Dedifferentiated amniotic fluid mesenchymal stem cell (primary cell): ENCODE results near the gene CPSF6.
"Not testable (repeated sequence)": the region's sequence is repeated elsewhere in the genome, so short reads cannot be mapped to it uniquely, and the experiment has no call there.

Experiments used
- DNase-seq: peaks from one replicate; pipeline ENCODE4 v3.0.0-alpha.2; 2016; ENCODE audit errors: extremely low spot score

The CPSF6 gene

DNA sequence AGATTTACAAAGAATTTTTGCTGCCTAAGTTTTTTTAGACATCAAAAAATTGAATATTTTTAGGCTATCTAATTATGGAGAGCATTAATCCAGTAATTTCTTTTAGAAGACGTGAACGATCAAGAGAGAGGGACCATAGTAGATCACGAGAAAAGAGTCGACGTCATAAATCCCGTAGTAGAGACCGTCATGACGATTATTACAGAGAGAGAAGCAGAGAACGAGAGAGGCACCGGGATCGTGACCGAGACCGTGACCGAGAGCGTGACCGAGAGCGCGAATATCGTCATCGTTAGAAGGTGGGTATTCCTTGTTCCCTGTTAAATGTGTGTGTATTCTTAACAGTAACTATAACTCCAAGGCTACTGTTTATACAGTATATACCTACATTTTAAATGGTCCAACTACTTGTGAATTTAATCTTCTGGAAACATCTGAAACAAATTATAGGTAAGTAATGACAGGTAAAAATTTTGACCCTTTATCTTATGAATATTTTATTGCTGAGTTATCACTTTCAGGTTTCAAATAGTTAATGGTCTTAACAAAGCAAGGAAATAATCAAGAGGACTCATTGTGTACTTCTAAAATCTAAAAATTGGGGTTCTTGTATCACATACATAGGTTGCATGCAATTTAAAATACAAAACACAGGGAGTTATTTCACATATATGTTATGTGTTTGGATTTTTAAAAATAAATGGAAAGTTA, 23.1 kb downstream of the CPSF6 start:
- no peak for DNase-seq

DNA sequence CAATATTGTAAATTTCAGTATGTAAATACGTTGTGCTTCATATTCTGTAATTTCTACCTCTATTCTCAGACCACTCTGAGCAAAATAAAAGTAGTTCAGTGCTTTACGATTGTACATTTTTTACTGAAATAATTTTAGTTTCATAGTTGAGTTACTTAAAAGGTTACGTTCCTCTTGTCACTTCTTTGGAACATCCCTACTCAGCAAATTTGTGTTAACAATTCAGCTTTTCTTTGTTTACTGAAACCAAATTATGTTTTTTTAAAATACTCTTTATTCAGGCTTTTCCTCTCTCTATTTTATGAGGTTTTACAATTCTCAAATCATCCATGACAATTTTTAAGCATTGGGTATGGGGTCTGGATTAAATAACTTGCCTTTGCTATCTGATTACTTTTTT, 25.8 kb downstream of the CPSF6 start:
- no peak for DNase-seq

DNA sequence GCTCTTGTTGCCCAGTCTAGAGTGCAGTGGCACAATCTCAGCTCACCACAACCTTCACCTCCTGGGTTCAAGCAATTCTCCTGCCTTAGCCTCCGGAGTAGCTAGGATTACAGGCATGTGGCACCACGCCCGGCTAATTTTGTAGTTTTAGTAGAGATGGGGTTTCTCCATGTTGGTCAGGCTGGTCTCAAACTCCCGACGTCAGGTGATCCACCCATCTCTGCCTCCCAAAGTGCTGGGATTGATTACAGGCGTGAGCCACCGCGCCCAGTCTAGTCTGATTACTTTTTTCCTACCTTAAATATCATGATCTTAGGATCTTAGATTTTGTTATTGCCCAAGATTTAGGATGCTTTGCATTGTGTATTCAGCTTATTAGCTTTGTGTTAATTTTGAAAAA, 26.3 kb downstream of the CPSF6 start:
- DNase-seq: not testable (repeated sequence)

DNA sequence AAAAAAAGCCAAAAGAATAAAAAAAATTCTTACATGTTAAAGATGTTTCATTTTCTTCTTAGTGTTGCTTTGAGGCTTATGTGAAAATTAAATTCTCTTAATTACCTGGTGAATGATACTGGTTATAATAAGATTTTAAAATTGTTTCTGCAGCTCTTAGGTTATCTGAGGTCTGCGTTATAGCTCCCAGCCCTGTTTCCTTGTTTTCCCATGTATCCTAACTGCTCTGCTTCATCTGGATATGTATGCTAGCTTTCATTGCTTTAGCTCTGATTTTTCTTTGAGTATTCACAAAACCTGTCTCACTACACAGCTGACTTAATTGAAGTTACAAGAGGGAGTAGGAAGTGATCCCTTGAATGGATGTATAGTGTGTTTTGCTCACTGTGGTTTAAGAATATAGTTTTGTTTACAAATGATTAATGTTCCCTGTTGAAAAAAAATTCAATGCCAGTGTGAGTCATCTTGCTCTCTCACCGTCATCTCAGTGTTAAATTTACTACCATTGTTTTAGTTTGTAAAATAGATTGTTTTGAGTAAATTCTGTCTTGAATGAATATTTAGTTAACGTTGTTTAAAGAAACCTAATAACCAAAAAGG, 26.8 kb downstream of the CPSF6 start:
- DNase-seq: no peak

DNA sequence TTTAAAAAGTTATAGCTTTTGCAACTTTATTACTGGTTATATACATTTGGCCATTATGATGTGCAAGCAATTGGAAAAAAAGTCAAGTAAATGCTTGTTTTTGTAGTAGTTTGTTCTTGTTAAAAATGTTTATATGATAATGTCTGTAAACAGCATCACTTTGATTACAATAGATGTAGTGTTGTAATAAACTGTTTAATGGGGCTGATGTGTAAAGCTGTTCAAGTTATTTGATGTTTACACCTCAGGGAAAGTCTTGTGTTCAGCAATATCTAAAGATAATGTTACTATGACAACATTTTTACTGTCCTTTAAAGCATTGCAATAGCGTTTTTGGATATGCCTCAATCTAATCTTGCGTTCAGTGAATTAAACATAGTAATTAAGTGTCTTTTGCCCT, 30.4 kb downstream of the CPSF6 start:
- no peak for DNase-seq

DNA sequence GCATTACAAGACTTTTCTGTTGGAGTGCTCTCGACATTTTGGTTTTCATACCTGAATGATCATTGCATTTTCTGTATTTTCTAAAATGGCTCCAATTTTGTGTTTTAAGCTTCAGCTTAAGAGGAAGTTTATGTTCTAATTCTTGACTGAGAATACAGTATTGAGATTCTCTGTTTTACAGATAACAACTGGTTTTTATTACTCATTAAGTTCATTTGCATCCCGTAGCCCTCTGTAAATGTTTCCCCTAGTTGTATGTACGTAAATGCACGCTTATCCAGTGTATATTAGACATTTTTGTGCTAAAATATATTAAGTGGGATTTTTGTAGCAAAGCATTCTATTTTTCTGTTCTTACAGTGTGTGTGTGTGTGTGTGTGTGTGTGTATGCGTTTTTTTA, 33.1 kb downstream of the CPSF6 start:
- DNase-seq: no peak

DNA sequence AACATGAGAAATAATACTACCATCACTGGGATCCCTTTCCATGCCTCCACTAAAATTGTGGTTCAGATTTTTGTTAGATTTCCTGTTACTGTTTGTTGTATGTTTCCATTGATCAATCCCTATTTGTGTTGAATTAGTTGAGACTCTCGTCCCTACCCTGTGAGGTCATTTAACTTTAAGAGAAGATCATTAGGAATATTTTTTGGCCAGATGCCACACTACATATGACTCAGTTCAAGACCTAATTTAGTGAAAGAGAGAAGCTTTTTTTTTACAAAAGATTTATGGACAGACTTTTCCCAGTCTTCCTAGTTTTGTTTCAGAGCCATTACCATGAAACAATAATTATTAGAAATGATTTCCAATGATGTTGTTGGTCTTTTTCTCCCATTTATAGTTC, 35.5 kb downstream of the CPSF6 start:
- no peak for DNase-seq

DNA sequence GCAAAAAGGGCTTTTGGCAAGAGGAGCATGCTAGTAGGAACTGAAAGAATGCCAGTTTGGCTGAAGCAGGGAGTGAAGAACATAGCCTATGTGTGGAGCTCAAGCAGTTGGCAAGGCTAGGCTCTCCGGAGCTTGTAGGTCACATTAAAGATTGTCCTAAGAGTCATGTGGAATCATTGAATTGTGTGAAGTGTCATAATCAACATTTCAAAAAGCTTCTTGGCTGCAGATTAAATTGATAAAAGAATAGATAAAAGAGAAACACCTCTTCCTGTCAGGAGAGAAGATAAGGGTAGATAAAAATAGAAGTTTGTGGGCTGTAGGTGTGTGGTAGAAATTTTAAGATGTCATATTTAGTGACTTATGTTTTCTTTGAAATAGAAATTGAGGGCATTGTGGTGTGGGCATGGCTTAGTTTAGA, 36.1 kb downstream of the CPSF6 start:
- no peak for DNase-seq

DNA sequence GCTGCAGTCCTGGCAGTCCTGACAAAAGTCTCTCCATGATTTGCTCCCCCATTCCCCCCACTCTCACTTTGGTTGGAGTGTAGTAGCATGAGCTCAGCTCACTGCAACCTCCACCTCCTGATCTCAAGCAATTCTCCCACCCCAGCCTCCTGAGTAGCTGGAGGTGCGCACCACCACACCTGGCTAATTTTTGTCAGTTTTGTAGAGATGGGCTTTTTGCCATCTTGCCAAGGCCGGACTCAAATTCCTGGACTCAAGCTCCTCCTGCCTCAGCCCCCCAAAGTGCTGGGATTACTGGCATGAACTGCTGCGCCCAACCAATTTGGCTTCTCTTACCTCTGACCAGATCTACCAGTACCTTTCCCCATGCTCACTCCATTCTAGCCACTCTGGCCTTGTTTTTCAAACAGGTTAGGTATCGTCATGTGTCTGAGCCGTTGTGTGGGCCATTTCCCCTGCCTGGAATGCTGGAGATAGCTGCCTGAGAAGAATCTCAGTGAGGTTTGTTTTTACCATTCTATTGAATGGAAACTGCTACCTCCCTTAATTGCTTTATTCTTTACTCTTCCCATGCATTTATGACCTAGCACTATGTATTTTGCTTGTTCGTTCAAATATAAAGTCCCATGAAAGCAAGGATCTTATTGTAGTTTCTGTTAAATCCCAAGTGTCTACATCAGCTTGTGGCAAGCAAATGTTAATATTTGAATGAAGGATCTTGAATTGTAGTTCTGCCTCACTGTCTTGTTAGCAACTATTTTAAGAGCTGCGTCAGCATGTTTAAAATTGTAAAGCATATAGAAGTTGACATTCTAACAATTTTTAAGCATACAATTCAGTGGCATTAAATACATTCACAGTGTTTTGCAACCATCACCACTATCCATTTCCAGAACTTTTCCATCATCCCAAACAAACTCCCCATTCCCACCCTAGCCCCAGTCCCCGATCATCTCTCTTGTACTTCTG, 39.7 kb downstream of the CPSF6 start:
- no peak for DNase-seq

DNA sequence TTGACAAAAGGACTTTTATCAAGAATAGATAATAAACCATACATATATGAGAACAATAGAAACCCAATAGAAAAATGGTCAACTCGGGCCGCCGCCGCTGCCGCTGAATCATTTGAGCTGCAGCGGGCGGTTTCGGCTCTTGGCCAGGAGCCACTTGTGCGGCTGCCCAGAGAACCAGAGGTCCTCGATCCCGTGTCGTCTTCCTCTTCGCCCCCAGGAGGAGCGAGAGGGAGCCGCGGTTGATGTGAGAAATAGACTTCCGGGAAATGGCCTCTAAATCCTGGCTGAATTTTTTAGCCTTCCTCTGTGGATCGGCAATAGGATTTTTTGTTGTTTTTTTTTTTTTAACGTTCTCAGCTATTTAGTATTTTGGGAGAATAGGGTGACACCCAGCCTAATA, 44.8 kb downstream of the CPSF6 start:
- DNase-seq: peak; percentile 49

DNA sequence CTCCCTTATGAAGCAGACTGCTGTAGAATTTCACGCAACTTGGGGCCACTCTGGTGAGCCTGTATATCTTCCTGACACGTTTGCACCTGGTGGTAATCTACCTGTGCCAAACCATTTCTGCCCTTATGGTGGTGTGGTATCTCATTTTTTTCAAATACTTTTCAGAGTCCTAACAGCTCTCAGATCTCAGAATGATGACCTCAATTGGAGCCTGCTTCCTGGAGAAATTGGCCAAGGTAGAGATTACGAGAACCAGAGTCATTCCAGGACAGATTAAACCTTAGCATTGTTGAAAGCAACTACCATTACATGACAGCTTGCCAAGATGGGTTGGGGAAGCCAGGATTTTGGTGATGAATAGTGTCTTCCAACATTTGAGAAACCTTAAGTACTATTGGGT, 48.2 kb downstream of the CPSF6 start:
- no peak for DNase-seq

DNA sequence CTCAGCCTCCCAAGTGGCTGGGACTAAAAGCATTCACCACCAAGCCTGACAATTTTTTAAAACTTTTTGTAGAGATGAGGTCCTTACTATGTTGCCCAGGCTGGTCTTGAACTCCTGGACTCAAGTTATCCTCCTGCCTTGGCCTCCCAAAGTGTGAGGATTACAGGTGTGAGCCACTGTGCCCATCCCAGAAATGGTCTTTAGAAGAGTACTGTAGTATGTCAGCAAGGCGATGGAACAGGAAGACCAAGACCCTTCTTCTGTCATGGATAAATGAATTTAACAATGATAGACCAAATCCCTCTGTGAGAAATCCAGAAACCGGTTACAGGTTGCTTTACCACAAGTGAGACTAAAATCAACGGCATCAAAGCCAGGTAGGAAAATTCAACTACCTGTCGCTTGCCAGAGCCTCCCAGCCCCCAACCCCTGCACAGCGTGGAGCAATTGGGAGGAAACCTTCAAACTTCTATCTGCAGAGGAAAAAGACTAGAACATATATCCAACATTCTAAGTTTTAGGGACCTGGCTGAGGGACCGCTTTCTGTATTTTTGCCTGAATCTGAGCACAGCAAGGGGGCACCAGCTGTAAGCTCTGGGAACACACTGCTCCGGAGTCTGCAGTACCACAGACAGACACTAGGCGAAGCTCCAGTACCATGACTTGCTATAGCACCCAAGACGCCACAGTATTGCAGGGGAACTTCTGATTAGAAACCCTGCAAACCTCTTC, 51.3 kb downstream of the CPSF6 start:
- DNase-seq: no peak

DNA sequence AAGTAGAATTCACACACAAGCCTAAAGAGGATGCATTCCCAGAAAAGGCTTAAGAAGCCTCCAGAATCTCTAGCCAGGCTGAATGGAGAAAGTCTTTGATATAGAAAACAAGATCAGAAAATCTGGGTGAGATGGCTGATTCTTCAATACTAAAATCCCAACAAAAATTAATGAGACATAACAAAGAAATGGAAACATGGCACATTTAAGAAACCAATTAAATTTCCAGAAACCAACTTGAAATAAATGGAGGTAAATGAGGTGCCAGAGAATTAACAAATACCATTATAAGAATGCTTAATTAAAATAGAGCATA, 51.9 kb downstream of the CPSF6 start:
- DNase-seq: no peak

DNA sequence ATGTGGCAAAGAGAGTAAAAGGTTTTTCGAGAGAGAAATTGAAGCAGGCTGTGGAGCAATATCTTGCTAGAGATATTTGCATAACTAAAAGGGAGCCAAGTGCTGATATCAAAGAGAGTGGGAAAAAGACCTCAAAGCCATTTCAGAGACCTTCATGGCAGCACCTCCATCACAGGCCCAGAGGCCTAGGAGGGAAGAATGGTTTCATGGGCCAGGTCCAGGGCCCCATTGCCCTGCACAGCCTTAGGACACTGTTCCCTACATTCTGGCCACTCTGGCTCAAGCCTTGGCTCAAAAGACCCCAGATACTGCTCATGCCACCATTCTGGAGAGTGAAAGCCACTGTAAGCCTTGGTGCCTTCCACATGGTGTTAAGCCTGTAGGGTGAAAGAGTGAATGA, 58.8 kb downstream of the CPSF6 start:
- no peak for DNase-seq

DNA sequence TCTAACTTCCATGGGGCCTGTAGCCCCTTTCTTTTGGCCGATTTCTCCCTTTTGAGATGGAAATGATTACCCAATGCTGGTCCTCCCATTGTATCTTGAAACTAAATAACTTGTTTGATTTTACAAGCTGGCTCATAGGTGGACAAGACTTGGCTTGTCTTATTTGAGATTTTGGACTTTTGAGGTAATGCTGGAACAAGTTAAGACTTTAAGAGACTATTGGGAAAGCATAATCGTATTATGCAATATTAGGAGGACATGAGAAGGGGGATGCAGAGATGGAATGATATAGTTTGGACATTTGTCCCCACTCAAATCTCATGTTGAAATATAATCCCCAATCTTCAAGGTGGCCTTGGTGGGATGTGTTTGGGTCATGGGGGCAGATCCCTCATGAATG, 59.6 kb downstream of the CPSF6 start:
- DNase-seq: no peak

DNA sequence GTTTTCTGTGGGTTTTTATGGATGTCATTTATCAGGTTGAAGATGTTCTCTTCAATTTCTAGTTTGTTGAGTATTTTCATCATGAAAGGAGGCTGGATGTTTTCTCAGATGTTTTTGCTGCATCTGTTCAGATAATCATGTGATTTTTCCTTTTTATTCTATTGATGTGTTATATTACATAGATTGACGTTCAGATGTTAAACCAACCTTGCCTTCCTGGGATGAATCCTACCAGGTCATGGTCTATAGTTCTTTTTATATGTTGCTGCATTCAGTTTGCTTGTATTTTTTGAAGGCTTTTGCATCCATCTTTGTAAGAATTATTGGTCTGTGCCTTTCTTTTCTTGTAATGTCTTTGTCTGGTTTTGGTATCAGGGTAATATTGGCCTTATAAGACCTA, 64.9 kb downstream of the CPSF6 start:
- no peak for DNase-seq

DNA sequence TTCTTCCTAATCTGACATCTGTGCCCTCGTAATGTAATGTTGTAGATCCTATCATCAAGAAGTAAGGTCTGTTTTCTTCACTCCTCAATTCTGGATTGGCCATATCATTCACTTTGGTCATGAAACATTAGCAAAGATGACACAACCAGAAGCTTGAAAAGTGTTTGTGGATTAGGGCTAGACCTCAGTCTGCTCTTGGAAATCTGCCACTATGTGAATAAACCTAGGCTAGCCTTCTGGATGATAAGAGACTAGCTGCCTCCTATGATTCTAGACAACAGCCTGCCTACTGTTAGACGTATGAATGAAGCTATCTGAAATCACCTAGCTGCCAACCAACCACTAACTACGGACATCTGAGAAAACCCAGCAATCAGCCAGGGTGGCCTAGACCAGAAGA, 70.1 kb downstream of the CPSF6 start:
- no peak for DNase-seq

DNA sequence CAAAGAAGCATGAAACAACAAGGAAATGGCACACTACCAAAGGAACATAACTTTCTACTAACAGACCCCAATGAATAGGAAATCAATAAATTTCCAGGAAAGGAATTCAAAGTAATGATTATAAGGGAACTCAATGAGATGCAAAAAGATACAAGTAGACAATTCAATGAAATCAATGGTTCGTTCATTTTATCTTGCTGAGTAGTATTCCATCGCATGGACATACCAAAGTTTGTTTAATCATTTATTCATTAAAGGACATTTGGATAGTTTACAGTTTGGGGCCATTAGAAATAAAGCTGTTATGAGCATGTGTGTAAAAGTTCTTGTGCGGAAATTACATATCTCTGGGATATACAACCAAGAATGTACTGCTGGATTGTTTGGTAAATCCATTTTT, 73.8 kb downstream of the CPSF6 start:
- DNase-seq: no peak

DNA sequence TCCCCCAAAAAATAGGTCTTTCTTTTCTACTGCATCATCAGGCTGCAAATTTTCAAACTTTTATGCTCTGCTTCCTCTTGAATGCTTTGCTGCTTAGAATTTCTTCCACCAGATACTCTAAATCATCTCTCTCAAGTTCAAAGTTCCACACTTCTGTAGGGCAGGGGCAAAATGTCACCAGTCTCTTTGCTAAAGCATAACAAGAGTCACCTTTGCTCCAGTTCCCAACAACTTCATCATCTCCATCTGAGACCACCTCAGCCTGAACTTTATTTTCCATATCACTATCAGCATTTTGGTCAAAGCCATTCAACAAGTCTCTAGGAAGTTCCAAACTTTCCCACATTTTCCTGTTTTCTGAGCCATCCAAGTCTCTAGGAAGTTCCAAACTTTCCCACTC, 77.4 kb downstream of the CPSF6 start:
- DNase-seq: not testable (repeated sequence)

DNA sequence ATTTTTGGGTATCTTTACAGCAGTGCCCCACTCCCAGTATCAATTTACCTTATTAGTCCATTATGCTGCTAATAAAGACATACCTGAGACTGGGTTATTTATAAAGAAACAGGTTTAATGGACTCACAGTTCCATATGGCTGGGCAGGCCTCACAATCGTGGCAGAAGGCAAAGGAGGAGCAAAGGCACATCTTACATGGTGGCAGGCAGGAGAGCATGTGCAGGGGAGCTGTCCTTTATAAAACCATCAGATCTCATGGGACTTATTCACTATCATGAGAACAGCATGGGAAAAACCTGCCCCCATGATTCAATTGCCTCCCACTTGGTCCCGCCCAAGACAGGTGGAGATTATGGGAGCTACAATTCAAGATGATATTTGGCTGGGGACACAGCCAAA, 77.9 kb downstream of the CPSF6 start:
- DNase-seq: not testable (repeated sequence)

DNA sequence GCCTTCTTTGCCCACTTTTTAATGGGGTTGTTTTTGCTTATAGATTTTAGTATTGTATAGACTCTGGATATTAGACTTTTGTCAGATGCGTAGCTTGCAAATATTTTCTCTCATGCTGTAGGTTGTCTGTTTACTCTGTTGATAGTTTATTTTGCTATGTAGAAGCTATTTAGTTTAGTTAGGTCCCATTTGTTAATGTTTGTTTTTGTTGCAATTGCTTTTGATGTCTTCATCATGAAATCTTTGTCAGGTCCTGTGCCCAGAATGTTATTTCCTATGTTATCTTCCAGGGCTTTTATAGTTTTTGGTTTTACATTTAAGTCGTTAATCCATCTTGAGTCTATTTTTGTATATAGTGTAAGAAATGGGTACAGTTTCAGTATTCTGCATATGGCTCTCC, 78.9 kb downstream of the CPSF6 start:
- DNase-seq: no peak

DNA sequence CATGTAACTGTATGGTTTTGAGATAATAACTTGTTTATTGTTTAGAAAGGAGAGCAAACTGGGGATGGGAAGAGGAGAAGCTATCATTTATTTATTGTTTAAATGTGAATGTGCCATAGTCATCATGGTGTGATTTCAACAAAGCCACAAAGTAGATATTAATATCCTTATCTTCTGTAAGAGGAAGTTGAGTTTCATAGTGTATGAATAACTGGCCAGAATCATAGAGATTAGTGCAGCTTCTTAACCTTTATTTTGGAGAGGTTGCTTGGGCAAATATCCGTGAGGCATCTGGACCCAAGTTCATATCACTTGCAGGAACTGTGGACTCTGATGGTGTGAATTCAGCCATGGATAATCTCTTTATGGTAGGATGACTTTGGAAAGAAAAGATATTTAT, 82.0 kb downstream of the CPSF6 start:
- DNase-seq: no peak
